AG09309 (cell line): ENCODE results near the gene COG6.
A peak's percentile ranks its signal among the peaks of the same experiment; 100 is the strongest.

Source experiments
- DNase-seq: peaks from one replicate; pipeline ENCODE4 v3.0.0-alpha.2; 2010; ENCODE audit warnings: low read depth
- H3K4me3 ChIP-seq: 2 replicates; pipeline ENCODE4 v1.5.1; 2011; ENCODE audit warnings: mild to moderate bottlenecking, low read depth, low read length, moderate library complexity; ENCODE audit not compliant: control insufficient read depth
- TF ChIP-seq, protein P1 (sequence below): IDR thresholded peaks from 2 replicates; pipeline ENCODE4 v1.5.1; 2011; ENCODE audit warnings: mild to moderate bottlenecking, low read depth, low read length, inconsistent platforms; ENCODE audit not compliant: insufficient read depth, control insufficient read depth; ENCODE audit errors: missing control alignments

Gene COG6

DNA sequence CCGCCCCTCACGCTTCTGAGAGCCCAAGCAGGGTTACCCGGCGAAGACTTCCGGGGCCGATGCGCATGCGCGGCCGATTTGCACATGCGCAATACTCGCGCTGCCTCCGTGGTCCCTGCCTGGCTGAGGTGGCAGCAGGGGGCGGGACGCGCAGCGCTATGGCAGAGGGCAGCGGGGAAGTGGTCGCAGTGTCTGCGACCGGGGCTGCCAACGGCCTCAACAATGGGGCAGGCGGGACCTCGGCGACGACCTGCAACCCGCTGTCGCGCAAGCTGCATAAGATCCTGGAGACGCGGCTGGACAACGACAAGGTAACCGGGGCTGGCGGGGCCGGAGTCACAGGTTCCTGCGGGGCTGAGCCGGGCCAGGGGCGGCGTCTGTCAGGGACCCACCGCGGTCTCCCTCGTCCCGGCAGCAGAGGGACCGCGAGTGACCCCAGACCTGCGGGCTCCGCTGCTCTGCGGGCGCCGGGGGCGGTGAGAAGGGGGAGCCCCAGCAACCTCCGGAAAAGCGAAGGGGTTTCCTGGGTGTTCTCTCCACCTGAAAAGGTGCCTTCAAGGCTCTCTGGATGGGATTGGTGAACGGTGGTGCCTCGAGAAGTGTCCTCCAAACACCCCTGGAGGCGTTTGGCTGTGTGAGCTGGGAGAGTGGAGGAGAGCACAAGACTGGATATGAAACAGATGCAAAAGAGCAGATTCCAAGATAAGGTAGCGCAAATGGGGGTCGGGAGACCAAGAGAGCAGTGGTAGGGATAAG lies at the start of gene COG6:
TSS of gene COG6 (plus strand) at position 94 of the 756 bp plus-strand sequence. CDS start at position 159, 65 bp downstream.
- peak within 1 kb of the TSS; percentile 88 for H3K4me3 ChIP-seq
- TF ChIP-seq, protein P1, sequence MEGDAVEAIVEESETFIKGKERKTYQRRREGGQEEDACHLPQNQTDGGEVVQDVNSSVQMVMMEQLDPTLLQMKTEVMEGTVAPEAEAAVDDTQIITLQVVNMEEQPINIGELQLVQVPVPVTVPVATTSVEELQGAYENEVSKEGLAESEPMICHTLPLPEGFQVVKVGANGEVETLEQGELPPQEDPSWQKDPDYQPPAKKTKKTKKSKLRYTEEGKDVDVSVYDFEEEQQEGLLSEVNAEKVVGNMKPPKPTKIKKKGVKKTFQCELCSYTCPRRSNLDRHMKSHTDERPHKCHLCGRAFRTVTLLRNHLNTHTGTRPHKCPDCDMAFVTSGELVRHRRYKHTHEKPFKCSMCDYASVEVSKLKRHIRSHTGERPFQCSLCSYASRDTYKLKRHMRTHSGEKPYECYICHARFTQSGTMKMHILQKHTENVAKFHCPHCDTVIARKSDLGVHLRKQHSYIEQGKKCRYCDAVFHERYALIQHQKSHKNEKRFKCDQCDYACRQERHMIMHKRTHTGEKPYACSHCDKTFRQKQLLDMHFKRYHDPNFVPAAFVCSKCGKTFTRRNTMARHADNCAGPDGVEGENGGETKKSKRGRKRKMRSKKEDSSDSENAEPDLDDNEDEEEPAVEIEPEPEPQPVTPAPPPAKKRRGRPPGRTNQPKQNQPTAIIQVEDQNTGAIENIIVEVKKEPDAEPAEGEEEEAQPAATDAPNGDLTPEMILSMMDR, result no peak
- DNase-seq, result peak; percentile 29

DNA sequence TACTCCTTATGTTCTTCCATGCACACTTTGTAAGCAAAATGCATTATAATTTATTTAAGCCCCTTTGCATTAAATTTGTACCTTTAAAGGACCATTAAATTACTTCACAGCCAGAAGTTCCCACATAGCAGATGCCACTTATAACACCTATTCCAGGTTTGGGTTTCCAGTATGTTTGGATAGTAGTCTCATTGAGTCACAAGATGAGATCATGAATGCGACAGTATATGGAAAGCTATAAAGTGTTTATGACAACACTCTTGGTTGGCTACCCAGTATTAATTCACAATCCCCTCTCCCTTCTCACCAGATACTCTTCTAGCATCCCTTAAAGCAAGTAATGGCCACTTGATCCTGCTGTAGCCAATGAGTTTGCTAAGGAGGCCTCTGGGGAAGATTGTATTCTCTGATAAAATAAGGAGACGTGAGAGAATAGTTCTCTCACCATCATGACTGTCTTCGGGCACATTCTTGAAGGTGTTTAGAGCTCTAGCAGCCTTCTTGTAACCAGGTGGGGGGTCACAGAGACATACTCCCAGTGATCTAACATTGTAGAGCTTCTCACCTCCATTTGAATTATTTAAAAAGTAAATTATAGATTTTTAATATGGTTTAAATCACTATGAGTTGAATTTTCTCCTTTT lies 49.7 kb upstream of the COG6 start:
- DNase-seq, result no peak
- no peak overlapping the region for H3K4me3 ChIP-seq
- TF ChIP-seq, protein P1, result no peak

DNA sequence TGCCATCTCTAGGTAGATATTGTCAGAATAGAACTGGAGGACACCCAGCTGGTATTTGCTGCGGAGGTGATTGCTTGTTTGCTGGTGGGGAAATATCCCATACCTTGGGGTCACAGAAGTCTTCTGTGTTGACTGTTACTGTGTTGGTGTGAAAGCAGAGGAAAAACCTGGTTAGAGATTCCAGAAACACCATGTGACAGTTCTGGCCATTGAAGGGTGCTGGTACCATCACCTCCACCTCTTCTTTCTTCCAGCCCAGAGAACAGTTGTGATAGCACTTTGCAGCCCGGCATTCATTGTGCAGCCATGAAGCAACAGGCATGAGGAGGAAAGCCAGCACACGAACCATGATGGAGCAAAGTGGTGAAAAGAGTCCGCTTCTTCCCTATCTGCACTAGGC lies 47.6 kb upstream of the COG6 start:
- no peak for DNase-seq
- no peak overlapping the region for H3K4me3 ChIP-seq
- TF ChIP-seq, protein P1, result no peak

DNA sequence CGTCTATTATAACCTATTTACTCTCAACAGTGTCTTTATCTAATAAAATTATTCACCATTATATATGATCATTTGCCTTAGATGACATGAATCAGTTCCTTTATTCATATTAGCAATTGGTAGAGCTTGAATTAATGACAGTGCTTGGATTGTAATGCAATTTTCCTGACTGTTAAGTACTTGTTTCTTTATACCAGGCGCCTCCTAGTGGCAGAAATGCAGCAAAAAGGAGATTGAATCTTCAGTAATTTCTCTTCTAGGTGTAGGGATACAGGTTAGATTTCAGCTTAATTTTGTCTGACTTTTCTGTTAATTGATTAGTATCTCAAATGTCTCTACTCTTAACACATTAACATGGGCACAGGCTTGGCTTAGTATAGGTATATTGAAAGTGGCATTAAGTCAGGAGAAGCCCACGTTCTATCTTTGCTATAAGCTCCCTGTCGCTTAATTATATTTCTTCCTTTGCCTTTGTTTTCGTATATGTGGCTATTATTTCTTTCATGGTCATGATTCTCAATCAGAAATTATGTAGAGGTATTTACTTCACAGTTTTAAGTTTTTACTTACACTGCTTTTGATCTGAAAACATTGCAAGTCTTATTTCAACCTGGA lies 43.3 kb upstream of the COG6 start:
- peak; percentile 52 for DNase-seq
- no peak overlapping the region for H3K4me3 ChIP-seq
- TF ChIP-seq, protein P1, result peak; percentile 69

DNA sequence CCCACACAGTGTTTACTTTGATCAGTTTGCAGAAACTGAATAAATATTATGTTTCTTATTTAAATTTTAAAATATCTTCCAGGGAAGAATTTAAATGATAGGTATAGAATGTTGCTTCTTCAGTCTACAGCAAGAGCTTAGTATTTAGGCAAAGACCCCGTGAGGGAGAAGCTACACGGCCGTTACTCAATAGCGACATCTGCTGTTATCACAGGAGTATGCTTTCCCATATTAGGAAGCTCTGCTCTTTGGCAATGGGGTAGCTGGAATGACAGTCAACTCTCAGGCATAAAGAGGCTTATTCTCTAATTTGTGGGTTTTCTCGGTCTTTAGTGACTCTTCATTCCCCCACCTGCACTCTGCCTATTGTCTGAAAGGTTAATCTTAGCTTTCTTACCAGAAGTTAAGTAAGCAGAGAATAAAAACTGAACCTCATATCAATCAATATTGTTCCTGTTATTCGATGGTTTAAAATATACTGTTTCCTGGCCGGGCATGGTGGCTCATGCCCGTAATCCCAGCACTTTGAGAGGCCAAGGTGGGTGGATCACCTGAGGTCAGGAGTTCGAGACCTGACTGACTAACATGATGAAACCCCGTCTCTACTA lies 39.3 kb upstream of the COG6 start:
- DNase-seq, result no peak
- H3K4me3 ChIP-seq, result no peak overlapping the region
- TF ChIP-seq, protein P1, result peak; percentile 97

DNA sequence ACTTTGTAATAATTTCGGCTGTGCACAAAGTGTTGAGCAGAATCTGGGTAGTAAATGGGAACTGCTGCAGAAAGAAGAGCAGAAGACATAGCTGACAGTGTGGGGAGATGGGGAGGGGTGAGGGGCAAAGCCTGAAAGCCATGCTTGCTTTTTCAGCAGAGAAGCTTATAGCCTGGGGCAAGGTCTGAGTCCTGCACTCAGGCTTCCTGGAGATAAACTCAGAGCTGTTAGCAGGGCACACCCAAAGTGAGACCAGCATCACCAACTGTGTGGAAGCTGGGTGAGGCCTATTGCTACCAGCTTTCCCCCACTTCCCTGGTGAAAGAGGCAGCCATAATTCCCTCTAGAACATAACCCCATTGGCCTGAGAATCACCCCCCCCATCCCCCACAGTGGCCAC lies 36.9 kb upstream of the COG6 start:
- TF ChIP-seq, protein P1, result no peak
- DNase-seq, result no peak
- no peak overlapping the region for H3K4me3 ChIP-seq
